NCI-H345 (cell line): ENCODE data around the gene PEA15.

Experiments used
- DNase-seq: peaks from one replicate; lab custom pipeline; 2025; lab: John Stamatoyannopoulos, UW

PEA15 gene

DNA sequence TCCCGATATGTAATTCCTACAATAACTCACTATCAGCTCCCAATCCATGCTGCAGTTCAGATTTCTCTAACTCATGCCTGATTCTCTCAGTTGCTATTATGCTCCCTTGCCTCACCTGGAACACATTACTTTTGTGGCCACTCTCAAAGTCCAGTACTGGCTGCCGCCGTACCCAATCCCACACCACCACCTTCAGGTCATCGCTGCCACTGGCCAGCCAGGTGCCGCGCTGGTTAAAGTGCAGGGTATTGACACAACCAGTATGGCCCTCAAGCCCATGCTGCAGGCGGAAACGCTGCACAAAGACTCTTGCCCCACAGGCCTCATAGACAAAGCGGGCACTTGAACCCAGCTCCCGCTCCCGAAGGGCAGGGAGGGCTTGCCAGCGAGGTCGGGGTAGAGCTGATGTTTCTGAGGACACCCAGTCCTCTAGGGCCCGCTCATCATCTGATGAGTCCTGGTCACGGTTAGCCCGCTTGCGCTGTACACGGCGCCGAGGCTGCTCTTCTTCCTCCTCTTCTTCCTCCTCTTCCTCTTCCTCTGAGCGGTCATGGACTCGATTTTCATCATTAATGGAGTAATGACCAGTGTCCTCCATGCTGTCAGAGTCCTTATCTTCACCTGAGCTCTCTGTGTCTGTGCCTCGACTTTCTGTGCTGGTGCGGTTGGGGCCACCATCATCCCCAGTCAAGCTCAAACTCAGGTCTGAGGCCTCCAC, 34.6 kb downstream of the PEA15 start:
- no peak for DNase-seq

DNA sequence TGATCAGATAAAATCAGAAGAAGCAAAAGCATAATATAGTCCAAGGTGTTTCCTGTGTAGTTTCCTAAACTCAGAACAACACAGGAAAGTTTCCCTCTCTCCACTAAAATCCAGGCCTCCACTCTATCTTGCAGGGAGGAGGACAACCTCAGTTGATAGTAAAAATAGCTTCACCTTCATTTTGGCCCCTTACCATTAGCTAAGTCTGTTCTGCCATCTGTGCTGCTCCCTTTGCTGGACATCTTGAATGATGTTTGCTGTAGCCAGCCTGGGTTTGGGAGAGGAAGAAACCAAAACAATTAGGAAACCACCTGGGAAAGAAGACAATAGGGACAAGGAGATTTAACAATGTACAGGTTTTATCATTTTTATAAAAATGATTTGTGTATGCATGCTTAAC, 38.6 kb downstream of the PEA15 start:
- no peak for DNase-seq

DNA sequence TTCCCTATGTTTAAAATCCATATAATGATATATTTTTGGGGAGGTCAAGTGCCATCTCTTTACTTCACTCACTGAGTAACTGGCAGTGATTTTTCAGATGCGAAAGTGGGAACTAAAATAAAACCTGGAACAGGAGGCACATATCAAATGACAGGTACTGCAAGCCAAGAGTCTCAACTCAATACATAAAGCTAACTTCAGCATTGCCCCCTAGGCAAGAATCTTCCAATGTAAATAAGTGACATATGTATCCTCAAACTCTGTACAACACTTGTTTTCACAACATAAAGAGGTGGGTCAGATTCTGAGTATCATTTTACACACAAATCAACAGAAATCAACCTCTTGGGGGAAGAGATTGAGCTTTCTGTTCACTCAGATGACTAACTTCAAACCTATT, 39.0 kb downstream of the PEA15 start:
- DNase-seq: peak; percentile 2

DNA sequence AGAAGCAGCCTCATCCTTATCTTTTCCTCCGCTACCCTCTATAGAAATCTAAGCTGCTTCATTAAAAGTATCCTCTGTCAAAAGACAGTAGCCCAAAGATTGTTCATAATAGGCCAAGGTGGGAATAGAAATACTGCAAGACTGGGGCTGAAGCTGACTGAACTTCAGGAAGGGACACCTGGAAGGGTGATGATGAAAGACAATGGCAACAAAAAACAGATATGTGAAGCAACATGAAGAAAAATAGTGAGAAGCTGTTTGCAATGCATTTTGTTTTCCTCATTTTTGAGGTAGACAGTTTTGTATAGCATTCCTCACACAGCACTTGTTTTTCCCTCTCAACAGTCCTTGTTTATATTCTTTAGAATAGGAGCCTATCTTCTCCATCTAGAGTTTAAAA, 40.2 kb downstream of the PEA15 start:
- no peak for DNase-seq

DNA sequence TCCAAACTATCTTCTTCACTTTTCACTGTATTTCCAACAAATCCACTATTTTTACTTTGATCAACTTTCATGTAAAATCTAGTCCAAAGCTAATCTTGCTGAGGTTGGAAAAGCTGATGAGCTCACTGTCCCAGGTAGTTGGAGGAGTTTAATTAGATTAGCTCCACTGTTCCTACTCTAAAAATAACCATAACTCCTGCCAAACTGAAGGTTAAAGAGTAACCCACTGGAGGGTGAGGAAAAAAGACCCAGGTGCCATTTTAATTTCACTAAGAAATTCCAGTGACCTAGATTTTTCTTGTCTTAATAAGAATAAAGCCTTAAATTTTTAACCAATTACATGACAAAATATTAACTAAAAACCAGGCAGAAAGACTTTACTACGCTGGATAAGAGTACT, 41.9 kb downstream of the PEA15 start:
- DNase-seq: no peak

DNA sequence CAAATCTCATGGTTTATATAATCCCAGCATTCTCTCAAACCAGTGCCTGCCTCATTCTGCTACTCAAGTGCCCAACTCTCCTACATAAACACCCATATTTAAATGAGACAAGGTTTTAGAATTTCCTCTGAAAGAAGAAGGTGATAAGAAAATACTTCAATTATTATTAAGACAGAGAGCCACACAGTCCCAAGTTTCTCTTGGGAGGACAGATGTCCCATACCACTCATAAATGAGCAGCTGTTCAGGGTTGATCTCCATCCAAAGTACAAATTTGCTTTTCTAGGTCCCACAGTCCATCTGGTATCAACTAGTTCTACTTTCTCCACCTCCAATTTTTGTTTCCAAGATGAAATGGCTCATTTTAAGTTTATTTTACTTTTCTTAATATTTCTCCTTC, 45.8 kb downstream of the PEA15 start:
- no peak for DNase-seq

DNA sequence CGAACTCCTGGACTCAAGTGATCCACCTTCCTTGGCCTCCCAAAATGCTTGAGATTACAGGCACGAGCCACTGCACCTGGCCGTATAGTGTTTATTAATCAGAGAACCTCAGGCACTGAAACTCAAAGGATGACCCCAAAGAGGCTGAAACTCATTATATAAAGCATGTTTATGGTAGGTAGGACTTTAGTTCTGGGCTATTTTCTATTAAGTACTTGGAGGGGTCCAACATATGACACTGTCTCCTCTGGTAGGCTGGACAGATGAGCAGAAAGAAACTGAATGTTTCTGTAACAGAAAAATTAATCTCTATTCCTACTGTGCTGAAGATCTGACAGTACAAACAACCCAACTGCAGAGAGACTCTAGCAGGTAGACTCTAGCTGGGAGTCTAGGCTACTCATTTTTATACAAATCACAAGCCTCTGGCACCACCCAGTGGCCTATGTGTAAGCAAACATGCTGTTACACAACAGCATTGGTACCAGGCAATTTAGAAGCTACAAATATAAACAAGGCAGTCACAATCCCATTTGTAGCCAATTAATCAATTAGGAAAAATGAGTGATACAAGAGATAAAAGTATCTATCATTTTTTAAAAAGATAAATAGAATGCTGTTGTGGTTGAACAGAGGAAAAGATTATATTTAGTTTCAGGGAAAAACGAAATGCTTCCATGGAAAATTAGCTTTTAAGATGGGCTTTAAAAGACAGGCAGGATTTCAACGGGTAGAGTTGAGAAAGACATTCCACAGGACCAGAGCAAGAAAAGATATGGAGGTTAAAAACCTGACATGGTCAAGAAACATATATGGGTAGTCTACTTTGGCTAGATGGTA, 46.7 kb downstream of the PEA15 start:
- DNase-seq: peak; percentile 70

DNA sequence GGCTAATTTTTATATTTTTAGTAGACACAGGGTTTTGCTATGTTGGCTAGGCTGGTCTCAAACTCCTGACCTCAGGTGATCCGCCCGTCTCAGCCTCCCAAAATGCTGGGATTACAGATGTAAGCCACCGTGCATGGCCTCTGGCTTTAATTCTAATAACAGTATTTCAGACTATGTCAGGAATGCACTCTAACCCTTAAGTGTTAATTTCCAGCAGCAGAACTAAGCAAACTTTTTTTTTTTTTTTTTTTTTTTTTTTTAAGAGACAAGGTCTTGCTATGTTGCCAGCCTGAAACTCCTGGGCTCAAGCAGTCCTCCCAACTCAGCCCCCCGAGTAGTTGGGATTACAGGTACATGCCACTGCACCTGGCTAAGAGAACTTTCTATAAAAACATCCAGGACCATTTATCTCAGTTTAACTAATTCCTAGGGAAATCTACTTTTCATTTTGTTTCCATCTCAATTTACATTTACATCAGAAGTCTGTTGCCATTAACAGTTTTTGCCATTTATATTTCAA, 50.7 kb downstream of the PEA15 start:
- DNase-seq: no peak

DNA sequence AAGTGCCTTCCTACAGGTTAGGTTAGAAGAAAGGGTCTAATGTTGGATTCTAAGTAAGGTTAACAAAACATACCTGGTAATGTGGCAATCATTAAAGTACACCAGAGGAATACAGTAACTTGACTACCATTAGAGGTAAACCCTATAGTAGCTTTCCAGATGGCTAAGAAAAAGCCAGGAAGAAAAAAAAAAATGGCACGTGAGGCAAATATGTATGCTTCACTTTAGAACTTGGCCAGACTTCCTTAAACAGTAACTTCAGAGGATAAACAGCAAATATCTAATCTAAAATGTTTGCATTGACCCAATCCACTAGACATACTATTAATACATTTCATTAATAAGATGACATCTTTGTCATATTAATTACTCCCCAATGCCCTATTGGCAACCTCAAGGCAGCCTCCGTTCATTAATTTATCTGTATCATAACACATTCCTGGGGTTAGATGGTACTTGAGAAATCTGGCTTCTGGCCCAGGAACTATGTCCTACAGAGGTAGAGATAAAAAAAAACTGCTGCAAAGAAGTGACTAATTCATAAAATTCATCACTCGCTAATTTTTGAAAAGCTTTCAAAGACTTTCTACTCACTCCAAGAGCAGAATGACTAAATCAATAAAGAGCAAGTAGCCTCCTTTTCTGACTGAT, 51.3 kb downstream of the PEA15 start:
- DNase-seq: no peak

DNA sequence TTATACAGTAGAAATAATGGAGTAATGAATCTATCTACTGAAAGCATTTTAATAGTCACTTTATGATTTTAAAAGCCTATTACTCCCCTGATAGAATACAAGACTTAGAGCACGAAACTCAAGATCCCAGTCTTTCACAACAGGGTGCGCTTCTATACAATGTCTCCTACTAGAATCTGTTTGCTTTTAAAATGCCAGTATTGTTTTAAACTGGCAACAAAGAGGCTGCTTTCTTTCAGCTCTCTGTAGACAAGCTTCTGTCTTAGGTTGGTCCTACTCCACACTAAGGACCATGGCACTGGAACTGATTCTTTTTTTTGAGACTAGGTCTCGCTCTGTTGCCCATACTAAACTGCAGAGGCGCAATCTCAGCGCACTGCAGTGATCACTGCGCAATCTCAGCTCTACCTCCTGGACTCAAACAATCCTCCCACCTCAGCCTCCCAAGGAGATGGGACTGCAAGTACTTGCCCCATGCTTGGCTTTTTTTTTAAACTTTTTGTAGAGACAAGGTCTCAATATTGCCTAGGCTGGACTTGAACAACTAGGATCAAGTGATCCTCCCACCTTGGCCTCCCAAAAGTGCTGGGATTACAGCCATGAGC, 52.3 kb downstream of the PEA15 start:
- no peak for DNase-seq

DNA sequence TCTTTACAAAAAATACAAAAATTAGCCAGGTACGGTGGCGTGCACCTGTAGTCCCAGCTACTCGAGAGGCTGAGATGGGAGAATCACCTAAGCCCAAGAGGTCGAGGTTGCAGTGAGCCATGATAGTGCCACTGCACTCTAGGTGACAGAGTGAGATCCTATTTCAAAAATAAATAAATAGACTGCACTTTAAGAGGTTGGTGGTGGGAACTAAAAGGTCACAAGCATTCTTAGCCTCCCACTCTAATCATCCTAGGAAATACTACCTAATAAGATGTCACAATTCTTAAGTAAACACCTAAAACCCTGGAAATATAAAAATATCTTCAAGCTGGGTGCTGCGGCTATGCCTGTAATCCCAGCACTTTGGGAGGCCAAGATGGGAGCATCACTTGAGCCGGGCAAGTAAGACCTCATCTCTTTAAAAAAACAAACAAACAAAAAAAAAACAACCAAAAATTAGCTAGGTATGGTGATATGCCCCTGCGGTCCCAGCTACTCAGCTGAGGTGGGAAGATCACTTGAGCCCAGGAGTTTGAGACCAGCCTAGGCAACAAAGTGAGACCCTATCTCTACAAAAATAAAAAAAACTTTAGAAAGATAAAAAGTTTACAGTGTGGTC, 53.1 kb downstream of the PEA15 start:
- no peak for DNase-seq

DNA sequence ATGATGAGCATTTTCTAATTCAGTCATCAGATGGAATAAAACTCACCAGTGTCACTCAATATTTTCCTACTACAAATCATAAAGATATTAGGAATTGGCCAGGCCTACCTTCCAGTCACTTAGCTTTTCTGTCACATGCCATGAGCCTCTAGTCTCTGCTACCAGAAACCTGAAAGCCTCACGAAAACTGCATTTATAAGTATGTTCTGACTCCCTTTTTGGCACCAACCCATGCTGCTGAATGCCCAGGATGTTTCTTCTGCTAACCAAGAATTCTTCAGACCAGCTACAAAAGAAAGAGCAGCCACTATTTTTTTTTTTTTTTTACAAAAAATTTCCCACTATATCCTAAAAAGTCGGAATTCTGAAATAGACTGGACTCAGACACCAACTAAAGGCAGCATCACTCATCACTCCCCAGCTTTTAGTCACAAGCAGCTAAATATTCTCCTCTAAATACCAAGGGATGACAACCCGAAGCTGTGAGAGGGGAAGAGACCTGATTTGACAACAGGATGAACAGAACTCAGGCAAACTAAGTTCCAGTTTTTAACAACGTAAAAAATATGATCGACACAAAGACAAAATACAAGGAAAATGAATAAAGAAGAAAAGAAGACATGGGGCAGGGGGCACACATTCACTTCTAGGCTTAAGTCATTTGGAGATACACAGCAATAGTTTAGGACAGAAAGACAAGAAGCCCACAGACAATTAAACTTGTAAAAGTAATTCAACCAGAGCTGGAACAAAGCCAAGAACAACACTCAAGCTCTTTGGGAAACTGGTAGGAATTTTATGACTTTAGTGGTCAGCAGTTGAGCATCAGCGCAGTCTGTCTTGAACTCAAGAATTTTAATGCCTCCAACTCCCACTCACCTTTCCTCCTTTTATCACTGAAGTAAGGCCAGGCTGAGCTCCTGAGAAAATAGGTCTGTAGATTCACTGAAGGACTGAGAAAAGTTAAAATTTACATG, 55.5 kb downstream of the PEA15 start:
- DNase-seq: peak; percentile 22

DNA sequence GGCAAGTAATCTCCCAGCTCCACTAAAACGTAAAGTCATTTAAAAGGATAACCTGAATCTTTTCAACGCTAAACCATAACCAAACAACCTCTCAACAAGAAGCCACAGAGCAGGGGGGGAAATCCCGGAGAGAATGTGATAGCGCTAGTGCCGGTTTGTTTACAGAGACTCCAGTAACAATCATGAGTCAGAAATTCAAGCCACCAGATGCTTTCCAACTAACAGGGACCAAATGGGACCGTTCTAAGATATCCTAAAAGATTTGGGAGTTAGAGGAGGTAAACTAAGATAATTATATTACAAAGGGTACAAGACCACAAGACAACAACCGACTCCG, 56.3 kb downstream of the PEA15 start:
- peak; percentile 60 for DNase-seq

DNA sequence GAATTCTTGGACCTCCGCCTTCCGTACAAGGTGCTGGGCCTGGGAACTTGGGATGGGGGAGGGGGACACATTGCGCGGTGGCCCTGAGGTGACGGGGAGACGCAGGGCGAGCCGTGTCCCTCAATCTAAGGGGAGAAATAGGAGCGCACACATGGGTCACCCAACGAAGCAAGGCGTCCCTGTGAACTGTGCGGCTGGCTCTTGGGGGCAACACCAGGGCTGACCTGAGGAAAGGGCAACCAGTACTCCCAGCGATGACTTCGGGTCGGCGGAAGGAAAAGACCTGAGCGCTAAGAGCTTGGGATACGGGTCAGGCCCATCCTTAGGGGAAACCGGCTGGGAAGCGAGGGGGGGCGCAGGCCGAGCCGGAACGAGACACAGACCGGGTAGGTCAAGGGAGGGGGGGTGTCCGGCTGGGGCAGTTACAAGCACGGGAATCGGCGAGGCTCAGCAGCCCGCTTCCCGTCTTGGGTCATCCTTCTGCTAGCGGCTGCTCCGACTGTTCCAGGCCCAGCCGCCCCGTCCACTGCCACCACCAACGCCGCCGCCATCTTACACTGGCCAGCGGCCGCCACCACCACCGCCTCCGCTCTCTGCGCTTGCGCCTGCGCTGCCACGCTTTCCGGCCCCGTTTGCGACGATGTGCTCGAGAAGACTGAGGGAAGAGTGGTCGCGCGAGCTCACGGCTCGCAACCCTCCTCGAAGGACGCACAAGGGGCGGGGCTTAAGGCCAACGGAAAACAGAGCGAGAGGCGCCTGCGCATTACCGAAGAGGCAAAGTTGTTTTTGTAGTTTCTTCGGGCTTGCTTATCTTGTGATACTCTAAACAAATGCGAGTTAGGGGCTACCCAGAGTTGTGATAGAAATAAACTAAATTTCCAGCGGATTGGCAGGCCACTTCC, 57.0 kb downstream of the PEA15 start, which contains the start of gene DCAF8:
Gene DCAF8, minus strand, starts transcription at position 657 of the 902 bp plus-strand sequence. CDS start 18,541 bp downstream, outside the sequence.
- peak; percentile 98 for DNase-seq

DNA sequence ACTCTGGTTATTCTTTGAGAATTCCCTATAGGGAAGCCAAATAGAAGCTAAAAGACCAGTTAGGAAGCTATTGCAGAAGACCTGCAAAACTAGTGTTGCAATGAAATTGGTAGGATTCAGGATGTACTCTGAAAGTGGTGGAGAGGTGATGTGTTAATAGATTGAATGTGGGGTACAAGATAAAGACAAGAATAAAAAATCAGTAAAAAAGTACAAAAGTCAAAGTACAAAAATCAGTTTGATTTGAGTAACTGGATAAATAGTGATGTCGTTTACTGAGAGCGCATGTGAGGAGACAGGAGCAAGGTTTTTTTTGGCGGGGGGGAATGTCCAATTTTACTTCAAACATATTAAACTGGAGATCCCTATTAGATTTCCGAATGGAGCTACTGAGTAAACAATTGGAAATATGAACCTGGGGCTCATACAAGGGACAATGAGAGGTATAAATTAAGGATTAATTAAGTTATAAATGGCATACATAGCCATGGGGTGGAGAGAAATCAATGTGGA, 59.7 kb downstream of the PEA15 start:
- no peak for DNase-seq
